DMS153 treated with DMSO at 0.1 percent for 48 hours (cell line): Measurements from ENCODE around the gene NDUFS8.

ENCODE experiments used
- DNase-seq: peaks from one replicate; lab custom pipeline; 2025; ENCODE audit not compliant: unreplicated experiment; lab: John Stamatoyannopoulos, UW

The NDUFS8 gene

GRCh38 chr11:68048681-68049508 is 18.4 kb downstream of the NDUFS8 start:
- no peak for DNase-seq

GRCh38 chr11:68049509-68050370 is 19.3 kb downstream of the NDUFS8 start:
- no peak for DNase-seq

GRCh38 chr11:68050371-68050841 is 19.9 kb downstream of the NDUFS8 start:
- DNase-seq = no peak

- no peak for DNase-seq
Measured at GRCh38 chr11:68051191-68052136, 21.0 kb downstream of the NDUFS8 start.

- DNase-seq = no peak
Measured at GRCh38 chr11:68052137-68052873, 21.8 kb downstream of the NDUFS8 start.

GRCh38 chr11:68053117-68053516 is 22.6 kb downstream of the NDUFS8 start:
- DNase-seq = no peak

GRCh38 chr11:68053981-68054812 is 23.7 kb downstream of the NDUFS8 start:
- no peak for DNase-seq

- DNase-seq = no peak
Measured at GRCh38 chr11:68056317-68057285, 26.1 kb downstream of the NDUFS8 start.

GRCh38 chr11:68057807-68058206 is 27.3 kb downstream of the NDUFS8 start:
- no peak for DNase-seq

GRCh38 chr11:68061508-68061907 is 31.0 kb downstream of the NDUFS8 start:
- DNase-seq = no peak

- DNase-seq = no peak
Measured at GRCh38 chr11:68064926-68065325, 34.4 kb downstream of the NDUFS8 start.

GRCh38 chr11:68065841-68066240 is 35.4 kb downstream of the NDUFS8 start:
- DNase-seq = no peak

- DNase-seq = no peak
Measured at GRCh38 chr11:68066742-68067141, 36.3 kb downstream of the NDUFS8 start.

GRCh38 chr11:68067991-68068390 is 37.5 kb downstream of the NDUFS8 start:
- no peak for DNase-seq

- DNase-seq = no peak
Measured at GRCh38 chr11:68071281-68072048, 41.0 kb downstream of the NDUFS8 start.

- DNase-seq = no peak
Measured at GRCh38 chr11:68074584-68075352, 44.3 kb downstream of the NDUFS8 start.
